OCI-LY1 (cell line): ENCODE results near the gene MT3.

Source experiments
- H2AFZ ChIP-seq: fragments of 200-600 bp; sonication (generic), shearing (Covaris generic); 2 replicates; pipeline ENCODE4 v1.6.0; 2014; ENCODE audit warnings: antibody characterized with exemption, mild to moderate bottlenecking, low read length
- H3F3A ChIP-seq: fragments of 200-600 bp; sonication (generic), shearing (Covaris generic); 2 replicates; pipeline ENCODE4 v1.6.0; 2014; ENCODE audit warnings: mild to moderate bottlenecking, antibody characterized with exemption, low read length, moderate library complexity; ENCODE audit not compliant: insufficient read depth
- H3K27ac ChIP-seq: fragments of 200-600 bp; sonication (generic); 2 replicates; pipeline ENCODE4 v1.5.1; 2014; ENCODE audit warnings: low read length, mixed run types, mild to moderate bottlenecking, low read depth; ENCODE audit not compliant: poor library complexity, severe bottlenecking
- H3K27me3 ChIP-seq: fragments of 200-600 bp; sonication (generic); 2 replicates; pipeline ENCODE4 v1.6.0; 2014; ENCODE audit warnings: antibody characterized with exemption, mild to moderate bottlenecking, low read length, moderate library complexity; ENCODE audit not compliant: insufficient read depth
- H3K36me3 ChIP-seq: fragments of 200-600 bp; sonication (generic); 2 replicates; pipeline ENCODE4 v1.6.1; 2014; ENCODE audit warnings: mild to moderate bottlenecking, antibody characterized with exemption, low read length, moderate library complexity, mixed read lengths; ENCODE audit not compliant: insufficient read depth
- H3K4me1 ChIP-seq: fragments of 200-600 bp; sonication (generic); 2 replicates; pipeline ENCODE4 v1.5.1; 2014; ENCODE audit warnings: mild to moderate bottlenecking, low read length, moderate library complexity; ENCODE audit not compliant: insufficient read depth, severe bottlenecking
- H3K4me2 ChIP-seq: fragments of 200-600 bp; sonication (generic), shearing (Covaris generic); 2 replicates; pipeline ENCODE4 v1.6.1; 2014; ENCODE audit warnings: low read length
- H3K4me3 ChIP-seq: fragments of 200-600 bp; sonication (generic); 2 replicates; pipeline ENCODE4 v1.5.1; 2014; ENCODE audit warnings: low read length, low read depth, mild to moderate bottlenecking, mixed read lengths; ENCODE audit not compliant: poor library complexity, severe bottlenecking
- H3K79me2 ChIP-seq: fragments of 200-600 bp; shearing (Covaris generic); 2 replicates; pipeline ENCODE4 v1.6.1; 2016; ENCODE audit warnings: mixed run types, low read length, mixed read lengths; ENCODE audit not compliant: insufficient read depth
- H3K9ac ChIP-seq: fragments of 200-600 bp; sonication (generic), shearing (Covaris generic); 2 replicates; pipeline ENCODE4 v1.6.1; 2014; ENCODE audit warnings: mild to moderate bottlenecking, low read length, mixed read lengths
- H3K9me2 ChIP-seq: fragments of 200-600 bp; sonication (generic), shearing (Covaris generic); 2 replicates; pipeline ENCODE4 v1.6.1; 2014; ENCODE audit warnings: low read depth, mild to moderate bottlenecking, low read length, mixed read lengths
- H3K9me3 ChIP-seq: fragments of 200-600 bp; shearing (Covaris generic); 2 replicates; pipeline ENCODE4 v1.6.1; 2014; ENCODE audit warnings: low read length, mixed read lengths
- H4K20me1 ChIP-seq: fragments of 200-600 bp; sonication (generic), shearing (Covaris generic); 2 replicates; pipeline ENCODE4 v1.6.0; 2016; ENCODE audit warnings: mild to moderate bottlenecking, low read length; ENCODE audit not compliant: insufficient read depth
- CTCF ChIP-seq: fragments of 200-600 bp; sonication (generic), shearing (Covaris generic); IDR thresholded peaks from 2 replicates; pipeline ENCODE4 v1.5.1; 2017; ENCODE audit warnings: mild to moderate bottlenecking, antibody characterized with exemption, low read length, moderate library complexity, mixed read lengths
- EZH2 ChIP-seq: fragments of 200-600 bp; sonication (generic), shearing (Covaris generic); IDR thresholded peaks from 2 replicates; pipeline ENCODE4 v1.8.0; 2017; ENCODE audit warnings: borderline replicate concordance, mixed run types, mild to moderate bottlenecking, antibody characterized with exemption, low read length, moderate library complexity, mixed read lengths

MT3 gene

DNA sequence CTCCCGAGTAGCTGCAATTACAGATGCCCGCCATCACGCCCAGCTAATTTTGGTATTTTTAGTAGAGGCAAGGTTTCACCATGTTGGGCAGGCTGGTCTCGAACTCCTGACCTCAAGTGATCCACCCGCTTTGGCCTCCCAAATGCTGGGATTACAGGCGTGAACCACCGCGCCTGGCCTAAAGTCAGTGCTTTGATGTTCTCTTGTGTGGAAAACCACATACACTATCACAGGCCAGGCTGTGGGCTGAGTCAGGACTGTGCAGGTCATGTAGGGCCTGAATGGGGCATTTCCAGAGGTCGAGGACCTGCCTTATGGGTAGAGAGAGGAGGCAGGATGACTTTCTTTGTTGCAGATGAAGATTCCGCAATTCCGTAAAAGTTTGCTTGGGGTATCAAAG is 5.1 kb upstream of the MT3 start:
- Histone ChIP-seq H3K4me3 (no peak overlapping the region), H4K20me1 (no peaks in the 10 kb centered on the region), H3F3A (no peaks in the 10 kb centered on the region), H3K4me2 (no peak overlapping the region), H3K9ac (no peak overlapping the region), H3K9me3 (no peaks in the 10 kb centered on the region), H3K9me2 (no peaks in the 10 kb centered on the region), H3K27me3 (no peaks in the 10 kb centered on the region), H3K36me3 (no peaks in the 10 kb centered on the region), H3K4me1 (no peaks in the 10 kb centered on the region), H3K27ac (no peak overlapping the region), H2AFZ (no peak overlapping the region), H3K79me2 (no peaks in the 10 kb centered on the region)
- no peak for TF ChIP-seq CTCF
- no peak for TF ChIP-seq EZH2

DNA sequence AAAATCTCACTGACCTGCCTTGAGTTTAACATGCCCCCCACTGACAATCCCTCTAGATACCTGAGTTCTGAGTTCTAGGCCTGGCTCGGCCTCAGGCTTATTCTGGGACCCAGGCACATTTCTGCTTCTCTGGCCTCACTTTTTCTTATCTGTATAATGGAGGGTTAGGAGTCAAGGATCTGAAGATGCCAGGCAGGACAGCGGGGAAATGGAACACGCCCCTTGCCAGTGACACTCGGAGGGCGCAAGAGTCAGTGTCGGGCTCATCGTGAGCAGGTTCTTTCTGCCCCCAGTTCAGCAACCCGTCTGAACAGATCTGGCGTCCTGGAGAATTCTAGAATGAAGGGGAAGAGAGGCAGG is 567 bp upstream of the MT3 start:
- TF ChIP-seq CTCF (no peak), EZH2 (no peak)
- Histone ChIP-seq H3K27ac (no peak overlapping the region), H3K36me3 (no peaks in the 10 kb centered on the region)

GRCh38 chr16:56591377-56592060 is 2.2 kb downstream of the MT3 start:
- H2AFZ ChIP-seq: no peak overlapping the region
- no peak overlapping the region for H3K4me2 ChIP-seq
- no peaks in the 10 kb centered on the region for H3K79me2 ChIP-seq
- H4K20me1 ChIP-seq: no peaks in the 10 kb centered on the region
- H3K9ac ChIP-seq: no peak overlapping the region
- no peaks in the 10 kb centered on the region for H3K27me3 ChIP-seq
- no peaks in the 10 kb centered on the region for H3F3A ChIP-seq
- TF ChIP-seq EZH2 (no peak), CTCF (no peak)
- no peaks in the 10 kb centered on the region for H3K36me3 ChIP-seq
- no peak overlapping the region for H3K4me3 ChIP-seq
- H3K9me3 ChIP-seq: no peaks in the 10 kb centered on the region
- H3K9me2 ChIP-seq: no peaks in the 10 kb centered on the region
- H3K27ac ChIP-seq: no peak overlapping the region
- H3K4me1 ChIP-seq: peaks cover 5% of the 10 kb centered on the region

More for the DNA sequence above, 567 bp upstream of the MT3 start:
- no peak overlapping the region for H3K4me3 ChIP-seq
- no peaks in the 10 kb centered on the region for H3F3A ChIP-seq
- no peaks in the 10 kb centered on the region for H3K79me2 ChIP-seq
- no peaks in the 10 kb centered on the region for H3K9me2 ChIP-seq
- H3K4me2 ChIP-seq: no peak overlapping the region
- no peaks in the 10 kb centered on the region for H3K27me3 ChIP-seq
- H3K9ac ChIP-seq: no peak overlapping the region
- H2AFZ ChIP-seq: no peak overlapping the region
- no peaks in the 10 kb centered on the region for H3K9me3 ChIP-seq
- H4K20me1 ChIP-seq: no peaks in the 10 kb centered on the region
- H3K4me1 ChIP-seq: peaks cover 5% of the 10 kb centered on the region
